Testis (tissue), 2 donors: Measurements from ENCODE around the gene KCNJ14.

Experiments used
- POLR2A ChIP-seq: fragments of 450-650 bp; IDR thresholded peaks from one replicate; pipeline ENCODE4 v1.6.1; 2017; ENCODE audit warnings: antibody characterized with exemption, mild to moderate bottlenecking, moderate library complexity
- TF ChIP-seq, protein P1 (sequence below), 3 experiments: fragments of 450-650 bp in 2 of 3; fragments of 200-600 bp in 1 of 3; sonication (generic) in 1 of 3; IDR thresholded peaks; one replicate each; pipeline ENCODE4 v1.5.1; 2016 to 2019; ENCODE audit warnings: antibody characterized with exemption in 3 of 3, mild to moderate bottlenecking in 2 of 3, moderate library complexity in 1 of 3

DNA sequence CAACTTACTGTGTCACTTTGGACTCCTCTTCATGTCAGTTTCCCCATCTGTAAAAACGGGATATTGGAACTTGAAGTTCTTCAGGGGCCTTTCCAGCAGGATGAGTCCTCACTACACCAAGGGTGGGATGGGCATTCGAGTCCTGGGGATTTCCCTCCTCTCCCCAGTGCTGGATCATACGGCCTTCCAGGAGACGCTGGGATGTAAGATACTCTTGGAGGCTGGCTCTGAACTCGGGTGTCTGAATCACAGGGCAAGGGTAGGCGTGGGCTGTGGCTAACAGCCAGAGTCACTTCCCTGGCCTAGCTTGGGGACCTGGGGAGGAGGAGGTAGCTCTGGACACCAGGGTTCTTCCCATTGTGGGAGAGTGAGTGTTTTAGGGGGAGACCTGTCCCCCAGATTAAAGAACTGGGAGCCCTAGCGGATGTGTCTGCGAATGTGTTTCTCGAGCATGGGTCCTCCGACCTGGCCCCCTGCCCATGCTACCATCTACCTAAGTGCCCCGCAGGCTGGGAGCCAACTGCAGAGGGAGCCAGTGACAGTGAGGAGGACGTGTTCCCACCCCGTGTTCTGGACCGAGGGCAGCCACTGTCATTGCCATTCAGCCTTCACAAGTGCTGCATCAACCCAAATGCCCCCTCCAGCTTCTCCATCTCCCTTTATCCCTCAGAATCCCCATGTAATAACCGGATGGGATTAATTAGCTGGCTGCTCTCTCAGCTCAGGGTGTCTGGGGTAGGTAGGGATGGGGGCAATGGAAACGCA lies 11.4 kb downstream of the KCNJ14 start:
- TF ChIP-seq, protein P1, sequence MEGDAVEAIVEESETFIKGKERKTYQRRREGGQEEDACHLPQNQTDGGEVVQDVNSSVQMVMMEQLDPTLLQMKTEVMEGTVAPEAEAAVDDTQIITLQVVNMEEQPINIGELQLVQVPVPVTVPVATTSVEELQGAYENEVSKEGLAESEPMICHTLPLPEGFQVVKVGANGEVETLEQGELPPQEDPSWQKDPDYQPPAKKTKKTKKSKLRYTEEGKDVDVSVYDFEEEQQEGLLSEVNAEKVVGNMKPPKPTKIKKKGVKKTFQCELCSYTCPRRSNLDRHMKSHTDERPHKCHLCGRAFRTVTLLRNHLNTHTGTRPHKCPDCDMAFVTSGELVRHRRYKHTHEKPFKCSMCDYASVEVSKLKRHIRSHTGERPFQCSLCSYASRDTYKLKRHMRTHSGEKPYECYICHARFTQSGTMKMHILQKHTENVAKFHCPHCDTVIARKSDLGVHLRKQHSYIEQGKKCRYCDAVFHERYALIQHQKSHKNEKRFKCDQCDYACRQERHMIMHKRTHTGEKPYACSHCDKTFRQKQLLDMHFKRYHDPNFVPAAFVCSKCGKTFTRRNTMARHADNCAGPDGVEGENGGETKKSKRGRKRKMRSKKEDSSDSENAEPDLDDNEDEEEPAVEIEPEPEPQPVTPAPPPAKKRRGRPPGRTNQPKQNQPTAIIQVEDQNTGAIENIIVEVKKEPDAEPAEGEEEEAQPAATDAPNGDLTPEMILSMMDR (IDR thresholded peaks at IDR 0.05), result no peak
- TF ChIP-seq POLR2A, result no peak
